ENCODE data around the gene CD244.
"Not testable (repeated sequence)": the region's sequence is repeated elsewhere in the genome, so short reads cannot be mapped to it uniquely, and the experiment has no call there.

CD244 gene

GRCh38 chr1:160877221-160877620, 14.5 kb upstream of the CD244 start:
- DNase-seq: no peak

- DNase-seq: no peak
These were observed 13.6 kb upstream of the CD244 start for GRCh38 chr1:160876311-160876710.

- DNase-seq: not testable (repeated sequence)
These were observed 12.9 kb upstream of the CD244 start for GRCh38 chr1:160875591-160875990.

- DNase-seq: no peak
These were observed 12.2 kb upstream of the CD244 start for GRCh38 chr1:160874935-160875334.

GRCh38 chr1:160868141-160868540, 5.5 kb upstream of the CD244 start:
- DNase-seq: no peak

- DNase-seq: not testable (repeated sequence)
These were observed 5.0 kb upstream of the CD244 start for GRCh38 chr1:160867651-160868050.

GRCh38 chr1:160866695-160867260, 4.1 kb upstream of the CD244 start:
- DNase-seq: no peak

- no peak for DNase-seq
These were observed 3.5 kb upstream of the CD244 start for GRCh38 chr1:160866001-160866694.

GRCh38 chr1:160865337-160865736, 2.6 kb upstream of the CD244 start:
- DNase-seq: no peak

- DNase-seq: no peak
These were observed 1.5 kb upstream of the CD244 start for GRCh38 chr1:160864173-160864572.

GRCh38 chr1:160863774-160864131, 1.1 kb upstream of the CD244 start:
- DNase-seq: no peak

GRCh38 chr1:160863061-160863773, 530 bp upstream of the CD244 start:
- no peak for DNase-seq

- no peak for DNase-seq
These were observed 1.7 kb downstream of the CD244 start for GRCh38 chr1:160860840-160861505.

- DNase-seq: no peak
These were observed 3.5 kb downstream of the CD244 start for GRCh38 chr1:160859166-160859565.

- DNase-seq: no peak
These were observed 4.2 kb downstream of the CD244 start for GRCh38 chr1:160858507-160858906.

- DNase-seq: no peak
These were observed 4.6 kb downstream of the CD244 start for GRCh38 chr1:160858097-160858496.

- no peak for DNase-seq
These were observed 7.3 kb downstream of the CD244 start for GRCh38 chr1:160855181-160855981.

GRCh38 chr1:160853754-160854153, 8.9 kb downstream of the CD244 start:
- DNase-seq: no peak

GRCh38 chr1:160853014-160853413, 9.7 kb downstream of the CD244 start:
- DNase-seq: no peak

- DNase-seq: no peak
These were observed 11.7 kb downstream of the CD244 start for GRCh38 chr1:160850993-160851392.

- no peak for DNase-seq
These were observed 12.1 kb downstream of the CD244 start for GRCh38 chr1:160850541-160850940.

GRCh38 chr1:160846281-160846680, 16.4 kb downstream of the CD244 start:
- no peak for DNase-seq
